Measurements from ENCODE around the gene POLL. TPM values are rescaled to one million over a fixed set of nuclear protein-coding genes. Genes with fewer than 3 reads are reported as not detected.

POLL gene
- total and polyA plus RNA-seq, 2 experiments from 2014 or later = 16.8 to 17.7 TPM

DNA sequence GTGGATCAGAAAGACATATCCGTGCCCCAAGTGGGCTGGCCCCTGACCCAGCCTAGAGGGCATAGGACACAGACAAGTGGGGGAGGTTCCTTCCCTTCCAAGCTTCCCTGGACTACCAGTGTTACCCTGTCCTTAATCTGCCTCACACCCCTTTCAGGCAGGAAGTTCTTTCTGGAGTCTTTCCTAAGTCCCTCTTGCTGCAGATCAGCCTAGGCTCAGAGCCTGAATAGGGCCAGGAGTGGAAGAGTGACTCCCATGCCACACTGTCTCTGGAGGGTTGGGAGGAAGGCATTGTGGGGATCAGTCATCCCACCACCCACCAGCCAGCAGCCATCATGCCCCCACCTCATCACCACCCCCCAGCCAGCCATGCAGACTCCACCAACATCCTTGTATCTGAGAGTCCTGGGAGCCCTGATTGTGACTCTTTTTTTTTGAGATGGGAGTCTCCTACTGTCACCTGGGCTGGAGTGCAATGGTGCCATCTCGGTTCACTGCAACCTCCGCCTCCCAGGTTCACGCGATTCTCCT lies 22.6 kb downstream of the POLL start:
- no peaks in the 10 kb centered on the region for H3K36me3 ChIP-seq (replicated peaks; ENCODE audit: insufficient read depth, low read depth)
- no peaks in the 10 kb centered on the region for H3K9me3 ChIP-seq (ENCODE audit: low read depth)
- no peaks in the 10 kb centered on the region for H4K20me1 ChIP-seq (ENCODE audit: insufficient read depth, poor library complexity, severe bottlenecking)
- H3K4me3 ChIP-seq = no peak overlapping the region
- no peak overlapping the region for H3K4me2 ChIP-seq
- no peak for DNase-seq (ENCODE audit: low spot score)
- 90% methylated on average over 5 of the region's 5 CpGs for WGBS (ENCODE audit: low lambda C conversion rate, missing lambda C conversion rate)
- H3K79me2 ChIP-seq = no peaks in the 10 kb centered on the region
- no peak overlapping the region for H3K27ac ChIP-seq
- H3K9me2 ChIP-seq (replicated peaks; ENCODE audit: insufficient read depth) = no peaks in the 10 kb centered on the region
- TF ChIP-seq EZH2 (IDR thresholded peaks at IDR 0.05; ENCODE audit: borderline replicate concordance) (no peak), EZH2phosphoT487 (IDR thresholded peaks at IDR 0.05; ENCODE audit: low read depth, severe bottlenecking, unreplicated experiment) (no peak)
- TF ChIP-seq, protein P1, sequence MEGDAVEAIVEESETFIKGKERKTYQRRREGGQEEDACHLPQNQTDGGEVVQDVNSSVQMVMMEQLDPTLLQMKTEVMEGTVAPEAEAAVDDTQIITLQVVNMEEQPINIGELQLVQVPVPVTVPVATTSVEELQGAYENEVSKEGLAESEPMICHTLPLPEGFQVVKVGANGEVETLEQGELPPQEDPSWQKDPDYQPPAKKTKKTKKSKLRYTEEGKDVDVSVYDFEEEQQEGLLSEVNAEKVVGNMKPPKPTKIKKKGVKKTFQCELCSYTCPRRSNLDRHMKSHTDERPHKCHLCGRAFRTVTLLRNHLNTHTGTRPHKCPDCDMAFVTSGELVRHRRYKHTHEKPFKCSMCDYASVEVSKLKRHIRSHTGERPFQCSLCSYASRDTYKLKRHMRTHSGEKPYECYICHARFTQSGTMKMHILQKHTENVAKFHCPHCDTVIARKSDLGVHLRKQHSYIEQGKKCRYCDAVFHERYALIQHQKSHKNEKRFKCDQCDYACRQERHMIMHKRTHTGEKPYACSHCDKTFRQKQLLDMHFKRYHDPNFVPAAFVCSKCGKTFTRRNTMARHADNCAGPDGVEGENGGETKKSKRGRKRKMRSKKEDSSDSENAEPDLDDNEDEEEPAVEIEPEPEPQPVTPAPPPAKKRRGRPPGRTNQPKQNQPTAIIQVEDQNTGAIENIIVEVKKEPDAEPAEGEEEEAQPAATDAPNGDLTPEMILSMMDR (IDR thresholded peaks at IDR 0.05; ENCODE audit: poor library complexity) = no peak
- peaks cover 51% of the 10 kb centered on the region for H3K27me3 ChIP-seq
- peaks cover under 1% of the 10 kb centered on the region for H3K4me1 ChIP-seq (ENCODE audit: insufficient read depth)
- no peak overlapping the region for H2AFZ ChIP-seq

DNA sequence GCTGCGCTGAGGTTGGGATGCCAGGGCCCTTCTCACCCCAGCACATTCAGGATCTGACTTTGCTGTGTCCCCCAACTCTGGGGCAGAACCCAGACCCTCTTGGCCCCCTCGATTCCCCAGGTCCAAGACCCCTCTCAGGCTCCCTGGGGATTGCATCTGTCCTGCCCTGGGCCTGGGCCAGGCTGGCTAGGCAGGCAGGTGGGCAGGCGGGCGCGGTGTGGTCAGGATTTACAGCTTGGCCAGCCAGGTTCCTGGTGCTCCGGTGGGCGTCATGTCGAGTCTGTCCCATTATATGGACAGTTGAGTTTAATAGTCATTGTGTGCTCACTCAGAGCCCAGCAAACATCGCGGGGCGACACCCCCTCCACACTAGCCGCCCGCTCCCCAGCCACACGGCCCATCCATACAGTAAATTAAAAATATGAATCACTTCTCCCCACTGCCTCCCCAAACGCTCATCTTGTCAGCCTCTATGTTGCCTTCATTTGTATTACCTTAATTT lies 23.5 kb downstream of the POLL start:
- Histone ChIP-seq H4K20me1 (ENCODE audit: insufficient read depth, poor library complexity, severe bottlenecking) (no peaks in the 10 kb centered on the region), H3K9me3 (ENCODE audit: low read depth) (no peaks in the 10 kb centered on the region), H3K4me1 (ENCODE audit: insufficient read depth) (no peaks in the 10 kb centered on the region), H3K79me2 (no peaks in the 10 kb centered on the region), H2AFZ (no peak overlapping the region), H3K36me3 (replicated peaks; ENCODE audit: insufficient read depth, low read depth) (no peaks in the 10 kb centered on the region), H3K9me2 (replicated peaks; ENCODE audit: insufficient read depth) (no peaks in the 10 kb centered on the region), H3K4me2 (no peak overlapping the region), H3K27me3 (peaks cover 47% of the 10 kb centered on the region), H3K4me3 (no peak overlapping the region), H3K27ac (no peak overlapping the region)
- WGBS (ENCODE audit: low lambda C conversion rate, missing lambda C conversion rate) = 93% methylated on average over 15 of the region's 15 CpGs
- TF ChIP-seq, protein P1 (IDR thresholded peaks at IDR 0.05; ENCODE audit: poor library complexity) = no peak
- no peak for TF ChIP-seq EZH2phosphoT487 (IDR thresholded peaks at IDR 0.05; ENCODE audit: low read depth, severe bottlenecking, unreplicated experiment)
- no peak for TF ChIP-seq EZH2 (IDR thresholded peaks at IDR 0.05; ENCODE audit: borderline replicate concordance)
- DNase-seq (ENCODE audit: low spot score) = no peak

DNA sequence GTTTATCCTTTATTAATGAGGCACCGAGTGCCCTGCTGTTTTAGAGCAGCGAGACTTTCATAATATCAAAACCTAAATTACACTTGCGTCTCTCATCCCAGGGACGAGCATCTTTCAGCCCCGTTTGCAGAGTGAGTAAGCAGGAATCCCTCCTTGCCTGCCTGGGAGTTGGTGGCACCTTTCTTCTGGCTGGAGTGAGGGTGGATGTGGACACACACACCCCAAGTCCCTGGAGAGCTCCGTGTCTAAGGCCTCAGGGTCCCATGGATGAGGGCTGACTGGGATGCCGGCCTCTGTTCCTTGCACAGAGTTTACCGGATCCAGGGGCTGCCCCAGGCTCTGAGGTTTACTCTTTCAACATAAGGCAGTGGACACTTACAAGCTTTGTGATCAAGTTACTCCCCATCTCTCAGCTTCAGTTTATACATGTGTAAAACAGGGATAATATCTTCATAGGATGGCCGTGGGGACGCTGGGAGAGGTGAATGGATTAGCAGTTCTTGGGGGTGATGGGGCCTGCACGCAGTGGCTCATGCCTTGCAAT lies 24.5 kb downstream of the POLL start:
- H3K4me1 ChIP-seq (ENCODE audit: insufficient read depth) = no peaks in the 10 kb centered on the region
- TF ChIP-seq EZH2 (IDR thresholded peaks at IDR 0.05; ENCODE audit: borderline replicate concordance) (no peak), EZH2phosphoT487 (IDR thresholded peaks at IDR 0.05; ENCODE audit: low read depth, severe bottlenecking, unreplicated experiment) (no peak)
- TF ChIP-seq, protein P1 (IDR thresholded peaks at IDR 0.05; ENCODE audit: poor library complexity) = no peak
- H2AFZ ChIP-seq = no peak overlapping the region
- H3K27me3 ChIP-seq = peaks cover 37% of the 10 kb centered on the region
- H3K9me2 ChIP-seq (replicated peaks; ENCODE audit: insufficient read depth) = no peaks in the 10 kb centered on the region
- H3K79me2 ChIP-seq = no peaks in the 10 kb centered on the region
- no peak overlapping the region for H3K4me3 ChIP-seq
- no peaks in the 10 kb centered on the region for H4K20me1 ChIP-seq (ENCODE audit: insufficient read depth, poor library complexity, severe bottlenecking)
- 69% methylated on average over 11 of the region's 11 CpGs for WGBS (ENCODE audit: low lambda C conversion rate, missing lambda C conversion rate)
- H3K36me3 ChIP-seq (replicated peaks; ENCODE audit: insufficient read depth, low read depth) = no peaks in the 10 kb centered on the region
- no peaks in the 10 kb centered on the region for H3K9me3 ChIP-seq (ENCODE audit: low read depth)
- no peak overlapping the region for H3K27ac ChIP-seq
- no peak overlapping the region for H3K4me2 ChIP-seq
- no peak for DNase-seq (ENCODE audit: low spot score)

Measured in hepatocyte (in vitro differentiated cells).